HepG2 (cell line): Measurements from ENCODE around the gene TEX30. TPM values are rescaled to one million over a fixed set of nuclear protein-coding genes. Genes with fewer than 3 reads are reported as not detected.
A peak's percentile ranks its signal among the peaks of the same experiment; 100 is the strongest.

Source experiments
- ARID2 ChIP-seq: sonication (generic); formaldehyde crosslinking; IDR thresholded peaks from 2 replicates; pipeline ENCODE4 v1.8.1; 2022; ENCODE audit warnings: mild to moderate bottlenecking, missing genetic modification reagents, borderline replicate concordance
- ATF1 ChIP-seq: IDR thresholded peaks from 2 replicates; pipeline ENCODE4 v1.6.1; 2016; ENCODE audit warnings: mild to moderate bottlenecking, control low read depth
- CEBPG ChIP-seq: IDR thresholded peaks from 2 replicates; pipeline ENCODE4 v1.6.1; 2016
- ELF4 ChIP-seq: sonication (generic); formaldehyde crosslinking; IDR thresholded peaks from 2 replicates; pipeline ENCODE4 v1.5.0; 2020; ENCODE audit warnings: missing genetic modification reagents, mild to moderate bottlenecking, moderate library complexity, borderline replicate concordance
- MBD4 ChIP-seq: IDR thresholded peaks from 2 replicates; pipeline ENCODE4 v1.6.1; 2012; ENCODE audit warnings: low read length, inconsistent platforms, borderline replicate concordance
- MED1 ChIP-seq: sonication (generic); formaldehyde crosslinking; IDR thresholded peaks from 2 replicates; pipeline ENCODE4 v1.4.0; 2020; ENCODE audit warnings: missing genetic modification reagents
- NR2F2 ChIP-seq: IDR thresholded peaks from 2 replicates; pipeline ENCODE4 v1.6.1; 2012; ENCODE audit warnings: low read depth, inconsistent platforms, borderline replicate concordance
- TEAD3 ChIP-seq: optimal IDR thresholded peaks from 2 replicates; pipeline ENCODE3; 2016; ENCODE audit warnings: borderline replicate concordance
- ZFP37 ChIP-seq: sonication (generic); formaldehyde crosslinking; IDR thresholded peaks from 2 replicates; pipeline ENCODE4 v1.4.0; 2020; ENCODE audit warnings: missing genetic modification reagents, borderline replicate concordance
- ZNF3 ChIP-seq: IDR thresholded peaks from 2 replicates; pipeline ENCODE4 v1.7.0; 2017; ENCODE audit warnings: inconsistent platforms
- ZNF543 ChIP-seq: sonication (generic); formaldehyde crosslinking; IDR thresholded peaks from 2 replicates; pipeline ENCODE4 v1.4.0; 2020; ENCODE audit warnings: mild to moderate bottlenecking, missing genetic modification reagents
- ZNF563 ChIP-seq: sonication (generic); formaldehyde crosslinking; IDR thresholded peaks from 2 replicates; pipeline ENCODE4 v1.8.0; 2022; ENCODE audit warnings: mild to moderate bottlenecking, moderate library complexity, missing genetic modification reagents
- ZNF839 ChIP-seq: sonication (generic); formaldehyde crosslinking; IDR thresholded peaks from 2 replicates; pipeline ENCODE4 v1.4.0; 2020; ENCODE audit warnings: missing genetic modification reagents, mild to moderate bottlenecking, borderline replicate concordance
- polyA plus RNA-seq, 8 experiments: library from polyadenylated mRNA; depleted of rRNA in 3 of 8; stranded (reverse) in 7 of 8; unstranded in 1 of 8; fragments of >200 nt; fragmentation: Illumina TruSeq in 4 of 8; extraction: Trizol in 4 of 8; gene quantifications; 2 replicates each; pipeline versions ENCODE4 v1.2.1 to v1.2.3, GENCODE V29; 2011 to 2016; ENCODE audit warnings: low read depth in 4 of 8, missing spikeins in 1 of 8, mixed read lengths in 1 of 8; ENCODE audit not compliant: insufficient read depth in 1 of 8
- total RNA-seq, 5 experiments: library from RNA; depleted of rRNA; stranded (reverse); fragments of >200 nt; fragmentation: Illumina TruSeq; extraction: Trizol; gene quantifications; 2 replicates each; pipeline ENCODE4 v1.2.3, GENCODE V29; 2016; ENCODE audit warnings: low read depth in 1 of 5
- TF ChIP-seq, protein P1 (sequence below): fragments of 450-650 bp; IDR thresholded peaks from 2 replicates; pipeline ENCODE4 v1.6.1; 2017; ENCODE audit warnings: mild to moderate bottlenecking
- TF ChIP-seq, protein P2 (sequence below): sonication (generic); formaldehyde crosslinking; IDR thresholded peaks from 2 replicates; pipeline ENCODE4 v1.5.1; 2020; ENCODE audit warnings: mild to moderate bottlenecking, missing genetic modification reagents
- TF ChIP-seq, protein P3 (sequence below): sonication (generic); formaldehyde crosslinking; IDR thresholded peaks from 2 replicates; pipeline ENCODE4 v1.4.0; 2020; ENCODE audit warnings: missing genetic modification reagents
- TF ChIP-seq, protein P4 (sequence below): sonication (generic); formaldehyde crosslinking; IDR thresholded peaks from 2 replicates; pipeline ENCODE4 v1.5.0; 2020; ENCODE audit warnings: mild to moderate bottlenecking, low read depth, missing genetic modification reagents, borderline replicate concordance
- TF ChIP-seq, protein P5 (sequence below): sonication (generic); formaldehyde crosslinking; IDR thresholded peaks from 2 replicates; pipeline ENCODE4 v1.8.1; 2023; ENCODE audit warnings: missing genetic modification reagents, inconsistent platforms, borderline replicate concordance
- TF ChIP-seq, protein P6 (sequence below): sonication (generic); formaldehyde crosslinking; IDR thresholded peaks from 2 replicates; pipeline ENCODE4 v1.4.0; 2020; ENCODE audit warnings: mild to moderate bottlenecking, missing genetic modification reagents

The TEX30 gene
- total and polyA plus RNA-seq, 2 of the 13 experiments (the other 11 are each of a cell fraction or from before 2014, with no cell fraction given), result 0.60 to 1.2 TPM

DNA sequence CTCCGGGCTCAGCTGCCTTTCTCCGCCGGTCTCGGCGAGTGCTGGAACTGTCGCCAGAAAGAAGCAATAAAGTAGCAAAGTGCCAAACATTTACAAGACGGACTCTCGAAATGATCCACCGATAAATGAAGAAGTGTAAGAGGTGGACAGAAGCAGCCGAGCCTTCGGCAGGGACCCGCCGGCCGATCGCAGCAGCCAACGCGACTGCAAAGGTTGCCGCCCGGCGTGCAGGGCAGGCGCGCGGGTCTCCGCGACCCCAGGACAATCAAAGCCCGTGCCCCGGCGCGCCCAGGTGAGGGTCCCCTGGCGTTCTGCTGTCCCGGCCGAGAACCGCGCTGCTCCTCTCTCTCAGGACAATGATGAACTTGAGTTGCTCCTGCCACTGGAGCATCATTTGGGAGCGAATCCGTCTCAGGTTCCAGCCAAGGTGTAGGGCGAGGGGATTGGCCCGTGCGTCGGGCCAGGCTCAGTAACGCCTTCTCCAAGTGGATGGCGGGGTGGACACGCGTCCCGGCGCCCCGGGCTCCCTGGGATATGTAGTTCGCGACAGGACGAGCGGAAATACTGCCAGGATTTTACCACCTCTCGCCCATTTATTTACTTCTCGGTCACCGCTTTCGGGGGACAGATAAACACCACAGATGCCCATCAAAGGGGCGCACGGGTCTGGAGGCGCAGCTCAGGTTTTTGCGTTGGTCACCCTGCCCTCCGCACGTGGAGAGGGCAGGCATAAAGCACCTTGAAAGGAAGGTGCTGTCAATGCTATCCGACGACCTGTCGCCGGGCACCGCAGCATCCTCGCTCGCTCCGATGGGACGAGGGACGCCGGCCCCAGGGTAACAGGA, 25.2 kb upstream of the TEX30 start, which contains the start of the genes BIVM and POGLUT2 (continued):
- TF ChIP-seq, protein P1, sequence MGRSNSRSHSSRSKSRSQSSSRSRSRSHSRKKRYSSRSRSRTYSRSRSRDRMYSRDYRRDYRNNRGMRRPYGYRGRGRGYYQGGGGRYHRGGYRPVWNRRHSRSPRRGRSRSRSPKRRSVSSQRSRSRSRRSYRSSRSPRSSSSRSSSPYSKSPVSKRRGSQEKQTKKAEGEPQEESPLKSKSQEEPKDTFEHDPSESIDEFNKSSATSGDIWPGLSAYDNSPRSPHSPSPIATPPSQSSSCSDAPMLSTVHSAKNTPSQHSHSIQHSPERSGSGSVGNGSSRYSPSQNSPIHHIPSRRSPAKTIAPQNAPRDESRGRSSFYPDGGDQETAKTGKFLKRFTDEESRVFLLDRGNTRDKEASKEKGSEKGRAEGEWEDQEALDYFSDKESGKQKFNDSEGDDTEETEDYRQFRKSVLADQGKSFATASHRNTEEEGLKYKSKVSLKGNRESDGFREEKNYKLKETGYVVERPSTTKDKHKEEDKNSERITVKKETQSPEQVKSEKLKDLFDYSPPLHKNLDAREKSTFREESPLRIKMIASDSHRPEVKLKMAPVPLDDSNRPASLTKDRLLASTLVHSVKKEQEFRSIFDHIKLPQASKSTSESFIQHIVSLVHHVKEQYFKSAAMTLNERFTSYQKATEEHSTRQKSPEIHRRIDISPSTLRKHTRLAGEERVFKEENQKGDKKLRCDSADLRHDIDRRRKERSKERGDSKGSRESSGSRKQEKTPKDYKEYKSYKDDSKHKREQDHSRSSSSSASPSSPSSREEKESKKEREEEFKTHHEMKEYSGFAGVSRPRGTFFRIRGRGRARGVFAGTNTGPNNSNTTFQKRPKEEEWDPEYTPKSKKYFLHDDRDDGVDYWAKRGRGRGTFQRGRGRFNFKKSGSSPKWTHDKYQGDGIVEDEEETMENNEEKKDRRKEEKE, result no peak
- no peak for TF ChIP-seq ZNF563 (CRISPR knock-in tag)
- peak; percentile 65 for TF ChIP-seq TEAD3
- no peak; the same call in 1 of the 2 replicates for TF ChIP-seq ELF4 (CRISPR knock-in tag)
- TF ChIP-seq ARID2 (CRISPR knock-in tag), result no peak
- TF ChIP-seq MBD4, result no peak
- TF ChIP-seq NR2F2, result no peak
- TF ChIP-seq, protein P2, sequence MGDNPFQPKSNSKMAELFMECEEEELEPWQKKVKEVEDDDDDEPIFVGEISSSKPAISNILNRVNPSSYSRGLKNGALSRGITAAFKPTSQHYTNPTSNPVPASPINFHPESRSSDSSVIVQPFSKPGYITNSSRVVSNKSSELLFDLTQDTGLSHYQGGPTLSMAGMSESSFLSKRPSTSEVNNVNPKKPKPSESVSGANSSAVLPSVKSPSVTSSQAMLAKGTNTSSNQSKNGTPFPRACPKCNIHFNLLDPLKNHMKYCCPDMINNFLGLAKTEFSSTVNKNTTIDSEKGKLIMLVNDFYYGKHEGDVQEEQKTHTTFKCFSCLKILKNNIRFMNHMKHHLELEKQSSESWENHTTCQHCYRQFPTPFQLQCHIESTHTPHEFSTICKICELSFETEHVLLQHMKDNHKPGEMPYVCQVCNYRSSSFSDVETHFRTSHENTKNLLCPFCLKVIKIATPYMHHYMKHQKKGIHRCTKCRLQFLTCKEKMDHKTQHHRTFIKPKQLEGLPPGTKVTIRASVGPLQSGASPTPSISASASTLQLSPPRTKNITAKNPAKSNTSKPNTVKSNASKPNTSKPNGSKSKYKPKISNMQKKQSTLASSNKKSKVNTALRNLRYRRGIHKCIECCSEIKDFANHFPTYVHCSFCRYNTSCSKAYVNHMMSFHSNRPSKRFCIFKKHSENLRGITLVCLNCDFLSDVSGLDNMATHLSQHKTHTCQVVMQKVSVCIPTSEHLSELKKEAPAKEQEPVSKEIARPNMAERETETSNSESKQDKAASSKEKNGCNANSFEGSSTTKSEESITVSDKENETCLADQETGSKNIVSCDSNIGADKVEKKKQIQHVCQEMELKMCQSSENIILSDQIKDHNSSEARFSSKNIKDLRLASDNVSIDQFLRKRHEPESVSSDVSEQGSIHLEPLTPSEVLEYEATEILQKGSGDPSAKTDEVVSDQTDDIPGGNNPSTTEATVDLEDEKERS (CRISPR knock-in tag), result no peak
- TF ChIP-seq ZNF839, result no peak
- TF ChIP-seq, protein P3, sequence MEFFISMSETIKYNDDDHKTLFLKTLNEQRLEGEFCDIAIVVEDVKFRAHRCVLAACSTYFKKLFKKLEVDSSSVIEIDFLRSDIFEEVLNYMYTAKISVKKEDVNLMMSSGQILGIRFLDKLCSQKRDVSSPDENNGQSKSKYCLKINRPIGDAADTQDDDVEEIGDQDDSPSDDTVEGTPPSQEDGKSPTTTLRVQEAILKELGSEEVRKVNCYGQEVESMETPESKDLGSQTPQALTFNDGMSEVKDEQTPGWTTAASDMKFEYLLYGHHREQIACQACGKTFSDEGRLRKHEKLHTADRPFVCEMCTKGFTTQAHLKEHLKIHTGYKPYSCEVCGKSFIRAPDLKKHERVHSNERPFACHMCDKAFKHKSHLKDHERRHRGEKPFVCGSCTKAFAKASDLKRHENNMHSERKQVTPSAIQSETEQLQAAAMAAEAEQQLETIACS (CRISPR knock-in tag), result no peak
- no peak for TF ChIP-seq ZNF3 (CRISPR knock-in tag)
- TF ChIP-seq, protein P4, sequence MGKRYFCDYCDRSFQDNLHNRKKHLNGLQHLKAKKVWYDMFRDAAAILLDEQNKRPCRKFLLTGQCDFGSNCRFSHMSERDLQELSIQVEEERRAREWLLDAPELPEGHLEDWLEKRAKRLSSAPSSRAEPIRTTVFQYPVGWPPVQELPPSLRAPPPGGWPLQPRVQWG, result no peak
- no peak for TF ChIP-seq CEBPG
- TF ChIP-seq ZNF543, result peak; percentile 71; the same call in 1 of the 2 replicates
- TF ChIP-seq, protein P5, sequence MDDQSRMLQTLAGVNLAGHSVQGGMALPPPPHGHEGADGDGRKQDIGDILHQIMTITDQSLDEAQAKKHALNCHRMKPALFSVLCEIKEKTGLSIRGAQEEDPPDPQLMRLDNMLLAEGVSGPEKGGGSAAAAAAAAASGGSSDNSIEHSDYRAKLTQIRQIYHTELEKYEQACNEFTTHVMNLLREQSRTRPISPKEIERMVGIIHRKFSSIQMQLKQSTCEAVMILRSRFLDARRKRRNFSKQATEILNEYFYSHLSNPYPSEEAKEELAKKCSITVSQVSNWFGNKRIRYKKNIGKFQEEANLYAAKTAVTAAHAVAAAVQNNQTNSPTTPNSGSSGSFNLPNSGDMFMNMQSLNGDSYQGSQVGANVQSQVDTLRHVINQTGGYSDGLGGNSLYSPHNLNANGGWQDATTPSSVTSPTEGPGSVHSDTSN (CRISPR knock-in tag), result no peak
- TF ChIP-seq ZFP37 (CRISPR knock-in tag), result no peak
- TF ChIP-seq, protein P6, sequence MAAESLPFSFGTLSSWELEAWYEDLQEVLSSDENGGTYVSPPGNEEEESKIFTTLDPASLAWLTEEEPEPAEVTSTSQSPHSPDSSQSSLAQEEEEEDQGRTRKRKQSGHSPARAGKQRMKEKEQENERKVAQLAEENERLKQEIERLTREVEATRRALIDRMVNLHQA (CRISPR knock-in tag), result no peak
- TF ChIP-seq ATF1 (CRISPR knock-in tag), result peak; percentile 92
- TF ChIP-seq MED1, result peak; percentile 37
